G401 (cell line): ENCODE data around the gene MYO1G. TPM values are rescaled to one million over a fixed set of nuclear protein-coding genes. Genes with fewer than 3 reads are reported as not detected.
A peak's percentile ranks its signal among the peaks of the same experiment; 100 is the strongest.

ENCODE experiments used
- DNase-seq: peaks from one replicate; pipeline ENCODE4 v3.0.0-alpha.2; 2015; ENCODE audit warnings: low spot score
- in situ Hi-C: cut with HindIII; loops from 2 replicates; pipeline ENCODE4 v1.10.0; 2016; ENCODE audit warnings: low sequenced_read_pairs, mixed read lengths
- total RNA-seq: library from RNA; depleted of rRNA; stranded (reverse); fragments of >200 nt; shearing (Covaris generic); gene quantifications from 2 replicates; pipeline ENCODE4 v1.2.3, GENCODE V29; 2014

The MYO1G gene
- total RNA-seq, 1 experiment from 2014 or later = 0.98 TPM

DNA sequence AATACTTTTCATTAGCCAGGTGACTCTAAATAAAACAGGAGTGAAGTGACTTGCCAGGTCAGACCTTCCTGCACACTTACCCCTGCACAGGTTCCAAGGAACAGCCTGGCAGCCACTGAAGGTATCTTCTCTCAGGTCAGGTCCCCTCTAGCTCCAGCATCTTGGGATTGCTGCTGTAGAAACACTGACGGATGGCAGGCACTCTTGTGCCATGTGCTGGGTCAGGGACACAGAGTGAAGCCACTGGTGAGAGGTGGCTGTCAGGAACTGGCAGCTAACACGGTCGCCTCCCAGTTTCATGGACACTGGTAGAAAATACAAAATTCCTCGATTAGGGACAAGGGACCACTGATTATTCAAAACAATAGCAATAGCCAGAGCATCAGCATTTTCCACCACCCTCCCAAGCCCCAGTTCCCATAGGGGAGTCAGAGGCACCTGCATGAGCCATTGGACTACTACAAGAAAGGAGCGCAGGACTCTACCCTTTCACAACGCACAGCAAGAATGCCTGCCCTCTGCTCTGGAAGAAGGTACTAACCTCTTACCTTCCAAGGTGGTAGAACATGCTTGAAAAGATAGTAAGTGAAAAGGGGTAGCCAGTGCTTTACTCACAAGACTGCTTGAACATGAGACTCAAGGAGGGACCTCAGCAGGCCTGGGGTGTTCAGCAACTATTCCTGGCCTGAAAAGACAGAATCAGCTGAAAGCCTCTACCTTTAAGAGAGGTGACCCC, 5.1 kb upstream of the MYO1G start:
- no peak for DNase-seq
- in situ Hi-C loops = no loop called here

DNA sequence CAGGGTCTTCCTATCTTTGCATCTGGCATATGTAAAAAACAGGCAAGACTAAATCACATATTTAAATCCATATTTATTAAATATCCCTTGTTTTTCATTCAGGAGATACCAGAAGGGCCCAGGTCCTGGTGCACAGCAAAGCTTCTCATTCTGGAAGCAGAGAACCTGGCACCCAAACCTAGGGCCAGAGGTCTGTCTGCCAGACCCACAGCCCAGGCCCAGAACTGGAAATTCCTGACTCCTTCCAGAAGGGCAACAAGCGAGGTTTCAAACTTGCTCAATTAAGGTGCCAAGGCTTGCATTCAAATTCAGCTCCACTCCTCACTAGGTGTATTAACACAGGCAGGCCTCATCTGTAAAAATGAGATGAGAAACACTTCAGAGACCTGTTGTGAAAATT, 4.2 kb upstream of the MYO1G start:
- in situ Hi-C loops = no loop called here

DNA sequence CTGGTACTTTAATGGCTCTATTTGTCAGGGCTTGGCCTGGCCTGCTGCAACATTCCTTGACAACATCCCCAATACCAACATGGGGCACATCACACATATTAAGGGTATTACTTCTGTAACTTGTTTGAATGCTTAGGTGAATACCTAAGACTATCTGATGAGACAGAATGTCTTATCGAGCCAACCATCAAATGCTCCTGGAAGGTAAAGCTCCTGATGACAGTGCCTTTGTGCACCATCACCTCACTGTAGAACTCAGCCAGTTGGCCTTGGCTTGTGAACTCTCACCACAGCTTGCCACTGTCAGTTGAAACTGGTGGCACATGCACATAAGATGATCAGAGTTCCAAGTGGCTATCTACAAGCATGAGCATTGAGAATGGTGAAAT, 3.7 kb upstream of the MYO1G start:
- in situ Hi-C loops = no loop called here
- no peak for DNase-seq

More for the DNA sequence above, 4.2 kb upstream of the MYO1G start:
- no peak for DNase-seq

DNA sequence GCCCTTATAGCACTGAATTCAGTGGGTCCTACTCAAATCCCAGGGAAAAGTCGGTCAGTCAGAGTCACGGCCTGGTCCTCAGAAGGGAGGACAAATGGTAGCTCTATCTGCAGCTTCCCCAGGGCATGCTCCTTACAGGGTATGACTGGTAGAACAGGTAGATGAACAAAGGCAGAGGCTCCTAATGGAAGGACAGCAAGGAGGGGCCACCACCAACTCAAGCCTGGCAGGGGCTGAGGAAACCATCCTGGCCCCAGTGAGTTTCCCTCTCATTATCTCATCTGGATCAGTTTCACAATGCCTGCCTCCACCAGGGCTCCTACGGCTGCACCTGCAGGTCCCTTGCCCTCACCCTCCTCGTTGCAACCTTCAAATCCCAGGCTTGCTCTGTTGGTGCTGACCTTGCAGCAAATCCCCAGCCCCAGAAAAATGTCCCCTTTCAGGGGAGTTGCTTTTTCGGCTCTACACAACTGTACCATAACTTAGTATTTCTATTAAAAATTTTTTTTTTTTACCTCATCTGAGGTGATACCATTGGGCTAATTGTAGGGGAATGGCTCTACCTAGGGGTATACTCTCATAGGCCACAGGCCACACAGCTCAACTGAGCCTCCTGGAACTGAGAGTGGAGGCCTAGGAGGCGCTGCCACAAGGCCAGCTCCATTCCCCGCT, 2.4 kb upstream of the MYO1G start:
- DNase-seq = no peak
- in situ Hi-C loops = no loop called here

DNA sequence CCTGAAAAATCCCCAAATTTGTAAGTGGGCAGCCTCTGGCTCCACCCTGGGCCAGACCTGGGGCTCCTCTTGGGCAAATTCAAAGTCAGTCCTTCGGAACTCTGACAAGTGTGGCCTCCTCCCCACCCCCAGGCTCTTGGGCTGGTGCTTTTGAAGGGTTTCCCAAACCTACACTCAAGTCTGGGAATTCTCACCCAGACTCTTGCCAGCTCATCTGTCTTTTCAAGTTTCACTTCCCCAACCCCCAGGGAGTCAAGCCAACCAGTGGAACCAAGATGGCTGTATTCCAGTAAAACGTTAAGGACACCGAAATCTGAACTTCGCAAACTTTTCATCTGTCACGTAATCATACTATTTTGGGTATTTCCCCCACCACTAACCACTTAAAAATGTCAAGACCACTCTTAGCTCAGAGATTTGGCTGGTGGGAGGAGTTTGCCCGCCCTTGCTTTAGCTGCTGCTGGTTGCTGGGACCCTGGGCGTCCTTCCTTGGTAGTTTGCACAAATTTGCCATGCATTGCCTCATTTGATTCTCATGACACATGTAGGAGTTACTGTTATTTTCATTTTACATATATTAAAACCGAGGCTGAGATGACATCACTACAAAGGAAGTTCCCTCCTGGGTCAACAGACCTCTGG, 1.7 kb upstream of the MYO1G start:
- in situ Hi-C loops = no loop called here
- no peak for DNase-seq

DNA sequence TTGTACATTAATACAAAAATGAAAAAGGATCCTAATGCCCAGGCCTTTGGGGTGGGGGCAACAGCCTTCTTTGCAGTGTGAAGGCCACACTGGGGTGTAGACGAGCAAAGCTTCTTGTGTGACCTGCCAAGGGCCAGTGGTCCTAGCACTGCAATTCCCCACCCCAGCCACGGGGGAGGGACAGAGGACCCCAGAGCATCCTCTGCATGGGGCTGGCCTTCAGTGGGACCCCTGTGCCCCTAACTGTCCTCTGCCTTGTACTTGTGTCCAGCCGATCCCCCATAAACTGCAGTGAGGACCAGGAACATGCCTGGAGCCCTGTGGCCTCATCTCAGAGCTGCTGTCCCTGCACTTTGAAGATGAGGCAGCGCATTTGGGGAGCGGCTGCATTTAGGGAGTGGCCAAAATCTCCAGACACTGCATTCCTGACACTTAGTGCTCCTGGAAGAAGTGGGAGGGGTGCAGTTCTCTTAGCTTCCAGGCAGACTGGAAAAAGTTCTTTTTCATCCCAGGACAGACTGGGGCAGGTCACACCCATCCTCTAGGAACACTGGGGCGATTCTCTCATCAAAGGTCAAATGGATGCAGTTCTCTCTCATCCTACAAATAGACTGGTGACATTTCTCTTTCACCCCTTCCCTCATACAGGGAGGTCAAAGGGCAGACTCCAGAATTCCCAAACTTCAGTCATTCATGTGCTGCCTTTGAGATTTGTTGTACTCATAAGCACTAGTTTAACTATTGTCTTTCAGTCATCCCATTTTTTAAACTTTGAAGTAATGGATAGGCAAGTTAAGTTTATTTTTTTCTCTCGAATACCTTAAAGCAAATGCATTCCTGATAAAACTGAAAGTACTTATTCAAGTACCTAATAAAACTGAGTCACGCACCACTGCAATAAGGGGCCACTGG, 922 bp upstream of the MYO1G start:
- DNase-seq = no peak
- in situ Hi-C loops = no loop called here

DNA sequence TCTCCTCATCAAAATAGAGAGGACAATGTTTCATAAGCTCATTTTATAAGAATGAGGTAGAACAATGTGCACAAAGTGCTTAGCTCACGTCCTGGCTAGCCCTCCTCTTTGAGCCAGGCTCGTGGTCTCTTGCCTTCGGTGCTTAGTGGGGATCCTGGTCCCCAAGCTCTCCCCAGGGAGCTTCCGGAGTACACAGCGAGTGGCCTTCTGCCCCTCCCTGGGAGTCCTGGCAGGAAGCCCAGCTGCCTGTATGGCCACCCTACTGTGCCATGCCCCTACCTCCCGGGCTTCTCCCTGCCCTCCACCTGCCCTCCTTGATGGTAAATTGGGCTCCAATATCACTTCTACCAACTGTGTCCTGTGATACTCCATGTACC, 868 bp downstream of the MYO1G start:
- in situ Hi-C loops = no loop called here

DNA sequence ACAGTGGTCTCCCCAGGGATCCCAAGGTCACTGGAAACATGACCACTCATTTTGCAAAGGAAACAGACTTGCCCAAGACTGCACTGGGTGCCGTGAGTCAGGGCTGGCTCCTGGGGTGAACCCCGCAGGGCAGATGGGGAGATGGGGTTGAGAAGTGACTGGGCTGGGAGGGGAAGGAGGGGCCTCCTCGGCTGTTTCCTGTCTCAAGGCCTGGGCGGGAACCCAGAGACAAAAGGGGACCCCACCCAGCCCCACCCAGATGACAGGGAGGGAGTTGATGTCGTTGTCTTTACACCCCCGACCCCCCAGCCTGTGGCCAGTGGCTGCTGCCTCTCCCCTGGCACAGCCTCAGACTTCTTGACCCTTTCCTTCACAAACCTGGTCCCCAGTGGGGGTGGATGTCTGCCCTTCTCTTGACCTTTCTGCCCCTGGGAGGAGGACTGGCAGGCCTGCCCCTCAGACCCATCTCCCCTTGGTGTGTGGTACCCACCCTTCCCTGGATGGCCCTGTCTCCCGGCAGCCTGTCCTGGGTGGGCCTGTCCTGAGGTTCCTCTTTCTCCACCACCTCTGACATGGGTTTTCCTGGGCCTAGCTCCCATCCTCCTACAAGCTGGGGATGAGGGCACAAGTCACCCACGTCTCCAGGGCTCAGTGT, 1.4 kb downstream of the MYO1G start:
- no peak for DNase-seq
- in situ Hi-C loops = no loop called here

More for the DNA sequence above, 868 bp downstream of the MYO1G start:
- no peak for DNase-seq

DNA sequence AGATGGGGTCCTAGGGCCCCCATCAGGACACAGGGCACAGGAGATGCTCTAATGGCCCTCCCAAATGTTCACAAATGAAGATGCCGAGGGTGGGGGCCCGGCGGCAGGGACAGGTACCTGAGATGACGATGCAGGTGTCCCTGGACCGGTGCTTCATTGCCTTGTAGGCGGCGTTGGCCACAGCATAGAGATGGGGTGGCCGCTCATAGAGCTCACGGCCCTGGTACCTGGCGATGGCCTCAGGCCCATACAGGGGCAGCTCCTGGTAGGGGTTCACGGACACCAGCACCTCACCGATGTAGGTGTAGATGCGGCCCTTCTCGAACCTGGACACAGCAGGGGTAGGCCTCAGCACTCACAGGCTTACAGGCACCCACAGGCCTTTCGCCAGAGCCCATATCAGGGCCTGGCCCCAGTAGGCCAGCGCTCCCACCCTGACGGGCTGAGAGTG, 2.0 kb downstream of the MYO1G start:
- in situ Hi-C loops = no loop called here
- no peak for DNase-seq

DNA sequence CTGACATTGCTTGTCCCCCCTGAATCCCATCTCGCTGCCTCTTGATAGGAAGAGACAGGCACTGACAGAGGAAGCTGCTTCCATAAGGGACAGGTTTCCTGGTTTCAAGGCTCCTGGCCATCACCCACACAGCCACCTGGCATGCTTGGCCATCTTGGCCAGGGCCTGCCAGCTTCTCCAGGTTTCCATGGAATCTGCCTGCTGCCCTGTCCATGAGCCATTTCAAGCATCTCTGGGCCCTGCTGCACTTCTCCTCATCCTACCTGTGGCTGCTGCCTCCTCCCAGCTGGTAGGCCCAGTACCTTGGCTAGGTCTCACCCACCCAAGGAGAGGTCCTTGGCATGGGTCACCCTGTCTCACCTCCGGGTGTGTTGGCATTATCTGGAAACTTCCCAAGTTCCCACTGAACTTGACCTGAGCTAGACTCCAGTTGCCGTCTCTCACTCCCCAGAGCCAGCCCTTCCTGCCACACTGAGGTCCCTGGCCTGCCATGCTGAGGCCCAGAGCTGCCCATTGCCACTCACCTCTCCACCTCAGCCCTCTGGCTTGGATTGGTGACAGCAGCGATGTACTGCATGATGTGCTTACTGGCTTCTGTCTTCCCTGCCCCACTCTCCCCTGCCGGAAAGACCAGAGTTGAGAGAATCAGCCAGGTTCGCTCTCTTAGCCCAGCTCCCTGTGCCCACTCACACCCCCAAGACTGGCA, 2.6 kb downstream of the MYO1G start:
- in situ Hi-C loops = no loop called here
- DNase-seq = peak; percentile 89

DNA sequence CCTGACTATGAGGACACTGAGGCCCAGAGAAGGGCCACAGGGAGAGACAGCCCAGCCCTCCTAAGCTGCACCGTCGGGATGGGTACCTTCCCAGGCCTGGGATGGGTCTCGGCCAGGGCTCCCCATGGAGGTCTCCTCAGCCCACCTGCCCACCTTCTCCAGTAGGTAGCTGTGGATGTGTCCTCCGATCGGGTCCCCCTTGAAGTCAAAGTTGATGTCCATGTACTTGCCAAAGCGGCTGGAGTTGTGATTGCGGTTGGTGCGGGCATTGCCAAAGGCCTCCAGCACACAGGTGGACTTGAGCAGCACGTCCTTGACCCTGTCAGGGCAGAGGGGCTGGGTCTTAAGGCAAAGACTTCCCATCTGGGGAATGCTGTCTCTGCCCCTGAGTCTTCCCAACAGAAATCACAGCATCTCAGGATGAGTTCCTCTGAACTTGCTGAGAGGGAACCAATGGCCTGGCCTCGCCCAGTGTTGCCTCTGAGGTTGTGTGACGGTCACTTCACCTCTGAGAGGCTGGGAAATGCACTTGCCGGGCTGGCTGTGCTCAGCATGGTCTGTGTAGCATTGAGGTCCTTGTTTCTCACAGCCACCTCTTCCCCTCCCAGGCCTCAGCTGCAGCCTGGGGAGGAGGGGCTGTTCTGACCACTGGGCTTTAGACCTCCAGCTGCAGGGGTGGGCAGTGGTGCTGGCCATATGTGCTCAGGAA, 3.3 kb downstream of the MYO1G start:
- no peak for DNase-seq
- in situ Hi-C loops = no loop called here

DNA sequence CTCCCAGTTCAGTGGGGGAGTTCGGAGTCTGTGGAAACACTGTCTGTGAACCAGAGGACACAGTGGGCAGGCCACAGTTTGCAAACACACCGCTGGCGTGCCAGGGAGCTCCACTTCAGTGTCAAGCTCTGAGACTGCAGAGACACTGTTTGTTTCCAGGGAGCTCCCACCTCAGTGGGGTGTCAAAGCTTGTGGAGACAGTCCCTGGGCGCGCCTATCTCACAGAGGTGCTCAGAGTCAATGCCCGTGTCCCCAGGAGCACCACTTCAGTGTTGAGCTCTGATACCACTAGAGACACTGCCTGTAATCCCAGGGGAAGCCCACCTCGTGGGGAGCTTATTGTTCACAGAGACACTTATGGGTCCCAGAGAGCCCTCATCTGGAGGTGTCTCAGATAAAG, 4.3 kb downstream of the MYO1G start:
- in situ Hi-C loops = no loop called here
- no peak for DNase-seq

DNA sequence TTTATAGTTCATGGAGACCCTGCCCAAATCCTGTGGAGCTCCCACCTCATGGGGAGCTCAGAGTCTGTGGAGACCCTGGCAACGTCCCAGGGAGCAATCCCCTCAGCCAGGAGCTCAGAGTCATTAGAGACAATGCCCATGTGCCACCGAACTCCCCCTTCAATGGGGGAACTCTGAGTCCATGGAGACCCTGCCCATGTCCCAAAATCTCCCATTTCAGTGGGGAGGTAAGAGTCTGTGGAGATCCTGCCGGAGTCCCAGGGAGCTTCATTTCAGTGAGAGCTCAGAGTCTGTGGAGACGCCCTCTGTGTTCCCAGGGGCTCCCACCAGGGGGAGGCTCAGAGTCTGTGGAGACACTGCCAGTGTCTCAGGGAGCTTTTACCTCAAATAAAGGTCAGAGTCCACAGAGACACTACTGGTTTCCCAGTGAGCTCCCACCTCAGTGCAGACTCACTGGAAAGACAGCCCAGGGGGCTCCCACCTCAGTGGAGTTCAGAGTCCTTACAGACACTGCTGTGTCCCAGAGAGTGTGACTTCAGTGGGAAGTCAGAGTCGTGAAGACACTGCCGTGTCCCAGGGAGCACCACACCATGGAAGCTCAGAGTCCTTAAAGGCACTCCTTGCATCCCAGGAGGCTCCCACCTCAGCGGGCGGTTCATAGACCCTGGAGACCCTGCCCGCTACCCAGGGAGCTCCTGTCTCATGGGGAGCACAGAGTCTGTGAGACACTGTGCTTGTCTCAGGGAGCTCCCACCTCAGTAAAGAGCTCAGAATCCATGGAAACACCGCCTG, 5.0 kb downstream of the MYO1G start:
- no peak for DNase-seq
- in situ Hi-C loops = no loop called here

DNA sequence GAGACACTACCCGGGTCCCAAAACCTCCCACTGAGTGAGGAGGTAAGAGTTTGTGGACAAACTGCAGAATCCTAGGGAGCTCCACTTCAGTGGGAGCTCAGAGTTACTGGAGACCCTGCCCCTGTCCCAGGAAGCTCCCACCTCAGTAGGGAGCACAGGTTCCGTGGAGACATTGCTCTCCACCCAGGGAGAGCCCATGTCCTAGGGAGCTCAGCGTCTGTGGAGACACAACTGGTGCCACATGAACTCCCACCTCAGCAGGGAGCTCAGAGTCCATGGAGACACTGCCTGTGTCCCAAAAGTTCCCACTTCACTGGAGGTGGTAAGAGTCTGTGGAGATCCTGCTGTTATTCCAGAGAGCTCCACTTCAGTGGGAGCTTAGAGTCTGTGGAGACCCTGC, 6.3 kb downstream of the MYO1G start:
- no peak for DNase-seq
- in situ Hi-C loops = no loop called here

DNA sequence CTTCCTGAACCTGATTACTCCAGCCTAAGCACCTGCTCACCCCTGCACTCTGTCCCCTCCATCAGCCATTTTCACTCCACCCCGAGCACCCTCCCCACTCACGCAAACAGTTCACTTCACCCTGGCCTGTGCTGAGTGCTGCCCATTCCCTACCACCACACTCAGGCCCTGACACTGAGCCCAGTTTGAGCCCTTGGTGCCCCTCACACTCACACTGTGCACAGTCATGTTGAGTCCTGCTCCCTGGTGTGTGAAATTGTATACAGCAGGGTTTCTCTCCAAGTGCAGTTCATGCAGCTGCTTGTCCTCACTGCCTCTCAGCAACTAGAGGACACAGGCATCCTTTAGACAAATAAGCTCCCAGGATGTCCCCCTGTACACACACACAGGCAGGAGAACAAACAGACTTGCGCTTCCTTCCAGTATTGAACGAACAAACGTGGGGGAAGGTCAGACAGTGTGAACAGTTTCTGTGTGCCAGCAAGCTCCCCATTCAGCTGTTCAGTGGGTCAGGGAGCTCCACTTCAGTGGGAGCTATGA, 6.8 kb downstream of the MYO1G start:
- no peak for DNase-seq
- in situ Hi-C loops = no loop called here

DNA sequence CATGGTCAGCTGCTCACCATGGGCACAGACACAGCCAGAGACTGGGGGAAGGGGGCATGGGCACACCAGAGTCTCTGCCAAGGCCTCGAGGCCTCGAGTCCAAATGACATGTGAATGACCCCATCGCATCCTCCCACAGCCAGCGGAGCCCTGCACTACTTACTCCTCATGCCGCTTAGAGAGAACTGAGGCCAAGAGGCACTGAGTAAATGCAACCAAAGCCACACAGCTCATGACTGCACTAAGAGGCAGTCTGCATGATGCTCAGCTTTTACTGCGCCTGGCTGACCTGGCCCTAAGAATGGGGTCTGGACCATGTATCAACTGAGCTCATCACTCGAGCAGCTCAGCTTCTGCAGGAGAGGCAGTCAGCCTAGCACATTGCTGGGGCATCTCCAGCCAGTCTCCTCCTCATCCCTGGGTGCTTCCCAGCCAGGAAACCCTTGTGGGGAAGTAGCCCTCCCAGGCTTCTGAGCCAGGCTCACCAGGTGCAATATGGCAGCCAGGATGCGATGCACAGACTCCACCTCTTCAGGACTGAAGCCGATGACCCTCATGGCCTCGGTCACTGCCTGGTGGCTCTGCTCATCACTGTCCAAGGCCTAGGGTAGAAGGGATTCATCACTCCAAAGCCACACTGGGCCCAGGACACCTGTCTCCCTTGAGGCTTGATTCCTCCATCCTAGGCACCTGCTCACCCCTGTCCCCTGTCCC, 7.5 kb downstream of the MYO1G start:
- in situ Hi-C loops = no loop called here
- DNase-seq = no peak
